Activated gamma-delta T cell treated with anti-CD3 and anti-CD28 coated beads, Interleukin-2, amount 50 U/mL, for 16 hours (primary cell): ENCODE measurements around the gene BRI3.

Experiments
- DNase-seq: peaks from one replicate; pipeline ENCODE4 v3.0.0-alpha.2; 2020; ENCODE audit warnings: low read depth

Gene BRI3

GRCh38 chr7:98287486-98287959, 6.0 kb downstream of the BRI3 start:
- DNase-seq, result no peak

GRCh38 chr7:98288064-98288823, 6.8 kb downstream of the BRI3 start:
- no peak for DNase-seq

GRCh38 chr7:98289333-98289875, 7.9 kb downstream of the BRI3 start:
- DNase-seq, result no peak

GRCh38 chr7:98291717-98292116, 10.2 kb downstream of the BRI3 start:
- DNase-seq, result no peak

- DNase-seq, result no peak
These were observed 11.8 kb downstream of the BRI3 start for GRCh38 chr7:98293265-98293664.

- no peak for DNase-seq
These were observed 12.3 kb downstream of the BRI3 start for GRCh38 chr7:98293746-98294145.

- no peak for DNase-seq
These were observed 12.8 kb downstream of the BRI3 start for GRCh38 chr7:98294326-98294725.

GRCh38 chr7:98294798-98295382, 13.4 kb downstream of the BRI3 start:
- DNase-seq, result no peak

GRCh38 chr7:98295467-98296192, 14.1 kb downstream of the BRI3 start:
- DNase-seq, result no peak

- DNase-seq, result no peak
These were observed 15.3 kb downstream of the BRI3 start for GRCh38 chr7:98296833-98297232.

GRCh38 chr7:98297626-98298286, 16.3 kb downstream of the BRI3 start:
- DNase-seq, result no peak

GRCh38 chr7:98300595-98301372, 19.3 kb downstream of the BRI3 start:
- no peak for DNase-seq

GRCh38 chr7:98301693-98302470, 20.4 kb downstream of the BRI3 start:
- DNase-seq, result no peak

GRCh38 chr7:98303176-98303865, 21.8 kb downstream of the BRI3 start:
- DNase-seq, result no peak

- no peak for DNase-seq
These were observed 22.4 kb downstream of the BRI3 start for GRCh38 chr7:98303906-98304305.

GRCh38 chr7:98305951-98306535, 24.6 kb downstream of the BRI3 start:
- DNase-seq, result no peak

- no peak for DNase-seq
These were observed 26.5 kb downstream of the BRI3 start for GRCh38 chr7:98307971-98308466.

GRCh38 chr7:98309566-98309965, 28.1 kb downstream of the BRI3 start:
- no peak for DNase-seq

- DNase-seq, result no peak
These were observed 30.7 kb downstream of the BRI3 start for GRCh38 chr7:98312201-98312600.
